GM21786 (cell line): Measurements from ENCODE around the gene TP73.

Experiments
- ATAC-seq: cut with Tn5 transposase; IDR thresholded peaks from one replicate; pipeline ENCODE4 v1.9.1; 2021; ENCODE audit not compliant: unreplicated experiment

TP73 gene

GRCh38 chr1:3651930-3652547, at the start of gene TP73:
TP73 (plus strand) TSS chr1:3652516; CDS start chr1:3682366, 29,850 bp downstream.
- no peak for ATAC-seq

- ATAC-seq = no peak
Measured at GRCh38 chr1:3603156-3603555, 49.2 kb upstream of the TP73 start.

GRCh38 chr1:3603571-3604467, 48.5 kb upstream of the TP73 start:
- no peak for ATAC-seq

- no peak for ATAC-seq
Measured at GRCh38 chr1:3604468-3604974, 47.8 kb upstream of the TP73 start.

GRCh38 chr1:3604997-3605823, 47.1 kb upstream of the TP73 start:
- no peak for ATAC-seq

- no peak for ATAC-seq
Measured at GRCh38 chr1:3606779-3607702, 45.3 kb upstream of the TP73 start.

- no peak for ATAC-seq
Measured at GRCh38 chr1:3607703-3608065, 44.6 kb upstream of the TP73 start.

- no peak for ATAC-seq
Measured at GRCh38 chr1:3608154-3608553, 44.2 kb upstream of the TP73 start.

- ATAC-seq = no peak
Measured at GRCh38 chr1:3609016-3609768, 43.1 kb upstream of the TP73 start.

GRCh38 chr1:3609769-3610526, 42.4 kb upstream of the TP73 start:
- no peak for ATAC-seq

GRCh38 chr1:3610527-3611169, 41.7 kb upstream of the TP73 start:
- no peak for ATAC-seq

- no peak for ATAC-seq
Measured at GRCh38 chr1:3611170-3612019, 40.9 kb upstream of the TP73 start, which contains the start of gene MEGF6. MEGF6 (minus strand) TSS chr1:3611508; CDS start chr1:3611268, 240 bp downstream.

GRCh38 chr1:3612123-3612522, 40.2 kb upstream of the TP73 start:
- ATAC-seq = no peak

GRCh38 chr1:3614755-3615742, 37.3 kb upstream of the TP73 start:
- ATAC-seq = no peak

- no peak for ATAC-seq
Measured at GRCh38 chr1:3616861-3617260, 35.5 kb upstream of the TP73 start.

GRCh38 chr1:3617806-3618345, 34.4 kb upstream of the TP73 start:
- ATAC-seq = no peak
